22Rv1 (cell line): ENCODE measurements around the gene KCNJ6.

Experiments
- CTCF ChIP-seq: fragments of 450-650 bp; IDR thresholded peaks from 2 replicates; pipeline ENCODE4 v1.5.1; 2017; ENCODE audit warnings: mild to moderate bottlenecking
- ZFX ChIP-seq: fragments of 450-650 bp; IDR thresholded peaks from 2 replicates; pipeline ENCODE4 v1.6.1; 2017; ENCODE audit warnings: antibody characterized with exemption, borderline replicate concordance

- TF ChIP-seq CTCF (no peak), ZFX (no peak)
Measured at GRCh38 chr21:37909936-37910335, 6.3 kb downstream of the KCNJ6 start.
